Erythroblast (primary cell): Measurements from ENCODE around the gene MAPK7.
"Not testable (repeated sequence)": the region's sequence is repeated elsewhere in the genome, so short reads cannot be mapped to it uniquely, and the experiment has no call there.

Source experiments
- DNase-seq, 2 experiments: peaks; one replicate each; lab custom pipeline; 2025; lab: John Stamatoyannopoulos, UW
- GATA1 ChIP-seq: IDR thresholded peaks from 2 replicates; pipeline ENCODE4 v1.6.1; 2011; ENCODE audit warnings: low read depth, mild to moderate bottlenecking, control low read depth, low read length, moderate library complexity
- POLR2A ChIP-seq: IDR thresholded peaks from 2 replicates; pipeline ENCODE4 v1.6.1; 2011; ENCODE audit warnings: mild to moderate bottlenecking, low read length

Gene MAPK7

DNA sequence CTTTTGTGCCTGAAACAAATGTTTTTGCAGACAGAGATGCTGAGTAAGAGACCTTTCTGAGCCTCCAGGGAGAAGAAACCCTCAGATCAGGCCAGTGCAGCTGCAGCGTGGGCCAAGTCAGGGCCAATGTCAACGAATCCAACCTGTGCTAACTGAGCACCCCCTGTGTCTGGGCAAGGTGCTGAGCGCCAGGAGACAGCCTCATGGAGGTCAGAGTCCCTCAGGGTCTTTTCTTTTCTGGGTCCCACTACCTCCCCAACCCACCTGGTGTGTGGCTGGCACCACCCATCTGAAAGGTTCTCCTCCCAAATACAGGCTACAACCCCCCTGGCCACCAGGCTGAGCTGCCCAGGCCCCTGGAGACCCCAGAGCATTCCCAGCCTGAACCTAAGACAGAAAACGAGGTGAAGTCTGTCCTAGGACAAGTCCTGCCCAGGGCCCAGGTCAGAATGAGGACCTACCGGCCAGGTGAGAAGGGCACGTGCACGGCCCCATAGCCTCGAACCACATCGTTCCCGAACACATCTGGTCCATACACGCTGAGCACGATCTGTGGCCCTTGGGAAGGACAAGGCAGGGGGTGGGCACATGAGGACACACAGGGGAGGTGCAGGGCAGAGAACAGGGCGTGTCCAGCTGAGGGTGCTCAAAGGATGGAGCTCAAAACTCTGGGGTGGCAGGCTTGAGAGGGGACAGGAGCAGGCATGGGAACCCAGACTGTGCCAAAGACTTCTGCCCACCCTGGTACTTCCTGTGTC is 30.8 kb upstream of the MAPK7 start:
- TF ChIP-seq POLR2A (no peak), GATA1 (no peak)
- no peak for DNase-seq

- DNase-seq = no peak
- TF ChIP-seq POLR2A (no peak), GATA1 (no peak)
Observed at GRCh38 chr17:19348081-19348650, 30.1 kb upstream of the MAPK7 start.

DNA sequence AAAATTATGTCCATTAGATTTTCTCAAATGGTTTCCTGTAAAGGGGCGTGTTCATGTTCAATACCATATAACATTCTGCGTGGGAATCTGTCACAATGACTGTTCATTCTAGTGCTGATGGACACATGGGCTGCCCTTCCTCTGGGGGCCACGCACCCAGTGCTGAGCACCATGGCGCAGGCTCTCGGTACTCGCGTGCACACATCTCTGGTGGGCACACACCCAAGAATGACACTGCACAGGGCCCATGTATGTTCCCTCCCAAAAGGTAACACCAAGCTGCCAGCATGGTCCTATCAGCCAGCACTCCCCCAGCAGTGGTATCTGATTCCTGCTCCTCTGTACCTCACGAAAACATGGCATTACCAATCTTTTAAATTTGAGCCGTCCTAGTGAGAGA is 29.5 kb upstream of the MAPK7 start:
- no peak for DNase-seq
- no peak for TF ChIP-seq POLR2A

GRCh38 chr17:19353401-19353800 is 24.9 kb upstream of the MAPK7 start:
- not testable (repeated sequence) for DNase-seq

DNA sequence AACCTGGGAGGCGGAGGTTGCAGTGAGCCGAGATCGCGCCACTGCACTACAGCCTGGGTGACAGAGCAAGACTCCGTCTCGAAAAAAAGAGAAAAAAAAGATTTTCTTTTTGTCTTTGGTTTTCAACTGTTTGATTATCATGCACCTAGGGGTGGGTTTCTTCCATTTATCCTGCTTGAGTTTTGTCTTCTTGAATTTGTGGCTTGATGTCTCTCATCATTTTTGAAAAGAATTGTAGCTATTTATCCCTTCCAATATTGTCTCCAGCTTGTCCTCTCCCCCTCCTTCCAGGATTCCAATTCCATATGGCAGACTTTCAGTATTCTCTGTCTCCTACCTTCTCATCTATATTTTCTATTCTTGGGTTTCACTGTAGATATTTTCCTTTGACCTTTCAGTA is 23.6 kb upstream of the MAPK7 start:
- TF ChIP-seq POLR2A (no peak), GATA1 (no peak)
- DNase-seq = no peak

- TF ChIP-seq POLR2A = no peak
- TF ChIP-seq GATA1 = no peak
- DNase-seq = no peak
Observed at GRCh38 chr17:19357351-19357750, 20.9 kb upstream of the MAPK7 start.

DNA sequence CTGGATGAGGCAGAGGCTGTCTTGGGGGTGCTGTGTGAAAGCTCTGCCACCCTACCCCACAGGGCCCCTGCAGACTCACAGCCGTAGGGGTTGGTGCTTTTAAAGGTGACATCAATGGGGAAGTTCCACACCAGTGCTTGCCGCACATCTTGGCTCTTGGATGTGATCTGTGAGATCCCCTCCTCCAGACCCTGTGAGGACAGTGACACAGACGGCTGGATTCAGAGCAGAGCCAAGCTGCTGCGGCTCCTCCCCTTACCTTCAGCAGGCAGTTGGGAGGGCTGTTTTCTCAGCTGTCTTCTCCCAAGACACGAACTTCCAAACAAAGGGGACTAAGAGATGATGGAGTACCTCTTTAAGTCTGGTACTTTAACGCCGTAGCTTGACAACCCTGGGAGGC is 20.5 kb upstream of the MAPK7 start:
- no peak for TF ChIP-seq POLR2A
- TF ChIP-seq GATA1 = no peak
- no peak for DNase-seq

DNA sequence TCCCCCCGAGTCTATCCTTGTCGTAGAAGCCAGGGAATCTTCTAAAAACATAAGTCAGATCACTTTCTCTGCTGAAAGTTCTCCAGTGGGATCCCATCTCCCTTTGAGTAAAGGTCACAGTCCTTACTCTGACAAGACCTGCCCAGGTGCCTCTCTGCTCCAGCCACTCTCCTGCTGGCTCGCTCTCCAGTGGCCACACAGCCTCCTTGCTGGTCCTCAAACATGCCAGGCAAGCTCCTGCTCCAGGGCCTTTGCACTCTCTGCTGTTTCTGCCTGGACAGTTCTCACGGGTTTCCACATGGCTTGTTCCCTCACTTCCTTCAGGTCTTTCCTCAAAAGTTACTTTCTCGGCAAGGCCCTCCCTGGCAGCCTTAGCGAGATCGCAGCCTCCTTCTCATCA is 19.1 kb upstream of the MAPK7 start:
- no peak for TF ChIP-seq POLR2A
- no peak for TF ChIP-seq GATA1
- no peak for DNase-seq

DNA sequence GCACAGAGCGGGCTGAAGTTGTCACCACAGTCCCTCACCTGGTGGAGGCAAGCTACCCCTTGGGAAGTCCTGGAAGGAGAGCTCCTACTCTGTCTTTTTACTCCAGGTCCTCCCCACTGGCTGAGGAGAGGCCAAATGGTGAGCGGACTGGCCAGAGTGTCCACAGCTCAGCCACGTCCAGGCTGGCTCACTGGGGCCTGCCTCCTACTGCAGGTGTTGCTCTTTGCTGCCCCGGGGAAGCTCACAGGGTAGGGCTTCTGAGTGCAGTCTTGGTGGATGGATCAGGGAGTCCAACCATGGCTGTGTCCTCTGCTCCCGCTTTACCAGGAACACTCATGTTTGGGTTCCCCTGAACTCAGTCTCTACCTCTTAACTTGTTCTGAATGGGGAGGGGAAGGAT is 18.4 kb upstream of the MAPK7 start:
- no peak for DNase-seq
- TF ChIP-seq GATA1 = no peak
- no peak for TF ChIP-seq POLR2A

DNA sequence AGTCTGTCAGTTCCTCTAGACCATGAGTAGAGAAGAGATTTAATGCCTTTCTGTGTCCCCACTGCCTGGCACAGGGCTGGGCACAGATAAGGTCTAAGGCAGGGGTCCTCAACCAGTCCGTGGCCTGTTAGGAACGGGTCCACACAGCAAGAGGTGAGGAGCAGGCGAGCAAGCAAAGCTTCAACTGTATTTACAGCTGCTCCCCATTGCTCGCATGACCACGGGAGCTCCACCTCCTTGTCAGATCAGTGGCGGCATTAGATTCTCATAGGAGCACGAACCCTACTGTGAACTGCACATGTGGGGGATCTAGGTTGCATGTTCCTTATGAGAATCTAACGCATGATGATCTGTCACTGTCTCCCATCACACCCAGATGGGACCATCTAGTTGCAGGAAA is 17.5 kb upstream of the MAPK7 start:
- TF ChIP-seq POLR2A (no peak), GATA1 (no peak)

DNA sequence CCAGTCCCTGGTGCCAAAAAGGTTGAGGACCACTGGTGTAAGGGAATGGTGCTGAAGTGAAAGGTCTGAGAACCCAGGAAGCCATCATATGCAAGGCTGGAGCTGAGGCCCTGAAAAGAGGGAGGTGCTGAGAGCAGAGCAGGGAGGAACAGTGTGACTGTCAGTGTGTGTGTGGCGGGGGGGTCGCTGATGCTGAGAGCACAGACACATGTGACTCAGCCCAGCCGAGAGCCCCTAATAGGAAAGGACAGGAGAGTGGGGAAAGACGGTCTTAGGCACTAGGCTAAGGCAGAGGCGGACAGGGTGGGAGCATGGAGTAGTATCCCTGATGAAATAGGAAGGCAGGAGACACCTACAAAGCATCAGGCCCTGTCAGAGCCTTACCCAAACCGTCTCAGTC is 17.0 kb upstream of the MAPK7 start:
- no peak for TF ChIP-seq GATA1
- TF ChIP-seq POLR2A = no peak
- DNase-seq = peak; percentile 20 to 29

More for the DNA sequence above, 17.5 kb upstream of the MAPK7 start:
- no peak for DNase-seq

DNA sequence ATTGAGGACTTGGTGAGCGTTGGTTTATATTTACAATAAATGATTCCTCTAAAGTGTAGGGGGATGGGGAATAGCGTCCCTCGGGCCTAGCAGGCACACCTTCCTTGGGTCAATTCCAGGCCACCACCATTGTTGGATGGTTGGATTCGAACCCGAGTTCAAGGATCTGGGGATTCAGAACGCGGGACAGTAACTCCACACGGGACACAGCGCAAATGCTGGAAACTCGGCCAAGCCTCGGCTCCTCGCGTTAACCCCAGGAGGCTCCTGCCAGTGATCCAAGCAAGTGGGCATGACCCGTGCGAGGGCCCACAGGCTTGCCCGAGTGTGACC is 16.4 kb upstream of the MAPK7 start:
- DNase-seq = no peak
- TF ChIP-seq GATA1 (no peak), POLR2A (no peak)

DNA sequence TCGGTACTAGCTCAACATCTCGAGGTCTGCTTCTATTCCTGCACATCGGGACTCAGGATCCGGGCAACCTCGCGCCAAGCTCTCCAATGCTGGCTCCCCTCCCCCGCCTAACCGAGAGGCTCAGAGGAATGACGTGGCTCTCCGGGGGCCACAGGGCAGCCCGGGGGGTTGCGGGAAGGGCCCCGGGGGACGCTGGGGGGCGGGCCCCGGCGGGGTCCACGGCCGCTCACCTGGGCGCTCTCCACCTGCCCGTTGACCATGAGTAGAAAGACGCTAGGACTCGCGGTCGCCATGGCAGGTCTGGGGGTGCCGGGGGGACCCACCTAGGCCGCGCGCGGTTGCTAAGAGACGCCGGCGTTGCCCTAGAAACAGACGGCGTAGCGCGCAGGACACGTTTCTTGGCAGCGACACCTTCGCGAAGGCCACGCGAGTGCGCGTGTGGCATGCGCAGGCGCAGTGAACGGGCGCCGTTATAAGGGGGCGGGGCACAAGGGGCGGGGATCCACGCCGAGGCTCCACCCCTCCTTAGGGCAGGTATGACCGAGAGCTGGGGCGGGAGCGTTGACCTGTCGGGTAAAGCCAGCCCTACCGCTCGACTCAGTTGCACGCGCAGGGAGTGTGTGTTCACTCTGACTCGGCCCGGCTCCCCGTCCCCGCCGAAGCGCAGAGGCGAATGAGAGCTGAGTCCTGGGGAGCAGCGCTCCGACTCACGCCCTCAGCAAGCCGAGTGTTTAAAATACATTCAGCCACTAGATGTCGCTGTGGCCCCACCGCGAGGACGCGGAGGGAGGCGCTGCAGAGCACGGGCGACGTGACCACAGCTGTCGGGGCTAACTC is 15.8 kb upstream of the MAPK7 start, which contains the start of gene B9D1:
B9D1 (minus strand) TSS at position 447 of the 837 bp plus-strand sequence; CDS start at position 293, 154 bp downstream.
- no peak for TF ChIP-seq GATA1
- TF ChIP-seq POLR2A = no peak

DNA sequence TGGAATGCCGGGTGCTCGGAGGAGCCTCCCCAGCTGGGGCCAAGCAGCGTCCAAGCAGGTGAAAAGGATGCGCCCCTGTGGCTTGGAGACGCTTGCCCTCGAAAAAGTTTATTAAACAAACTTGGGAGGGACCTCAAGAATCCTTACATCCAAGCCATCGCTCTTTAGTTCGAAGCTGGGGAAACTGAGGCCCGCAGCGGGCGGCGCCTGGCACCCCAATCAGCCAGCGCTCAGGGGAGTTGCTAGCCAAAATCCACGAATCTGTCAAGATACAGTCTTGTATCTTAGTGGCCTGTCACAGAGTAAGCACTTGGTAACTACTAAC is 15.2 kb upstream of the MAPK7 start:
- TF ChIP-seq POLR2A (no peak), GATA1 (no peak)
- DNase-seq = no peak

More for the DNA sequence above, 15.8 kb upstream of the MAPK7 start, which contains the start of gene B9D1:
- peak; percentile 95 to 98 for DNase-seq

GRCh38 chr17:19363460-19364035 is 14.8 kb upstream of the MAPK7 start:
- no peak for DNase-seq
- TF ChIP-seq POLR2A = no peak
- TF ChIP-seq GATA1 = no peak
